NCI-H446 treated with DMSO at 0.1 percent for 48 hours (cell line): ENCODE measurements around the gene SNX9.
A peak's percentile ranks its signal among the peaks of the same experiment; 100 is the strongest.
"Not testable (repeated sequence)": the region's sequence is repeated elsewhere in the genome, so short reads cannot be mapped to it uniquely, and the experiment has no call there.

Source experiments
- DNase-seq: peaks from one replicate; lab custom pipeline; 2025; lab: John Stamatoyannopoulos, UW

SNX9 gene

DNA sequence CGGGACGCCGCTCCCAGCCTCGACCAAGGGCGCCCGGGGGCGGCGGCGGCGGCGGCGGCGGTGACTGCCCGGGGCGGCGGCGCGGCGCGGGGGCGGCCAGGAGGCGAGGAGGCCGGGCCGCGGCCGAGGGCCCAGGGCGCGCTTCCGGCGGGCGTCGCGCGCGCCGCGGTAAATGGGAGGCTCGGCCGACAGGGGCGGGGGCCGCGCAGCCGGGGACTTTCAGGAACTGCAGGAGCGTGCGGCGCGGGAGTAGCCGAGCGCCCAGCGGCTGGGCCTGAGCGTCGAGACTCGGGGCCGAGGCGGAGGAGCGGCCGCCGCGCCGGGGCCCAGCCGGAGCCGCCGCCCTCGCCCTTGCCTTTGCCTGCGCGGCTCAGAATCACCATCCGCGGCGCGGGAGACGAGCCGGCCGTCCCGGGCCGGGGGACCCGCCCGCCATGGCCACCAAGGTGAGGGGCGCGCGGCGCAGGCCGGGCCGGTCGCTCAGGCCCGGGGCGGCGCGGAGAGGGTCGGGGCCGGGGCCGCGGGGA is at the start of gene SNX9:
Gene SNX9 (plus strand): TSS at position 246 of the 527 bp plus-strand sequence. CDS start 189 bp downstream, at position 435.
- peak; percentile 26 for DNase-seq

DNA sequence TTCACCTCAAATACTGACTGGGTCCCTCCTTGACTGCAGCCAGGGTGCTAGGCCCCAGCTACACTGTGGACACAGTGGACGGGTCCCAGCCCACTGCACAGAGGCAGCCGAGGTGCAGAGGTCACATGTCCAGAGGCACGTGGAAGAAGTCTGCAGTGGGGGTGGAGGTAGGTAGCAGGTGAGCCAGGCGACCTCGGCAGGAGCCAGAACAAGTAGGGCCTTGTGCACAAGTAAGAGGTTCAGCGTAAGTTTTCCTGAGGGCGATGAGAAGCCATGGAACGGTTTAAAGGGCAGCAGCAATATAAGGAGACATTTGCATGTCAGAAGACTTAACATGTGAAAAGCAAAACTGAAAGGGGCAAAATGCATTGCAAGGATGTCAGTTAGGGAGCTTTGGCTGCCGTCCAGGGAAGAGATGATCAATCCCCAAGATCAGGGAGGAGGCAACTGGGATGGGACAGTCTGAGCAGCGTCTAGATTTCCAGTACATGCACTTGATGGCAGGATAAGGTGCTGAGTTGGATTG is 49.7 kb upstream of the SNX9 start:
- DNase-seq, result no peak

DNA sequence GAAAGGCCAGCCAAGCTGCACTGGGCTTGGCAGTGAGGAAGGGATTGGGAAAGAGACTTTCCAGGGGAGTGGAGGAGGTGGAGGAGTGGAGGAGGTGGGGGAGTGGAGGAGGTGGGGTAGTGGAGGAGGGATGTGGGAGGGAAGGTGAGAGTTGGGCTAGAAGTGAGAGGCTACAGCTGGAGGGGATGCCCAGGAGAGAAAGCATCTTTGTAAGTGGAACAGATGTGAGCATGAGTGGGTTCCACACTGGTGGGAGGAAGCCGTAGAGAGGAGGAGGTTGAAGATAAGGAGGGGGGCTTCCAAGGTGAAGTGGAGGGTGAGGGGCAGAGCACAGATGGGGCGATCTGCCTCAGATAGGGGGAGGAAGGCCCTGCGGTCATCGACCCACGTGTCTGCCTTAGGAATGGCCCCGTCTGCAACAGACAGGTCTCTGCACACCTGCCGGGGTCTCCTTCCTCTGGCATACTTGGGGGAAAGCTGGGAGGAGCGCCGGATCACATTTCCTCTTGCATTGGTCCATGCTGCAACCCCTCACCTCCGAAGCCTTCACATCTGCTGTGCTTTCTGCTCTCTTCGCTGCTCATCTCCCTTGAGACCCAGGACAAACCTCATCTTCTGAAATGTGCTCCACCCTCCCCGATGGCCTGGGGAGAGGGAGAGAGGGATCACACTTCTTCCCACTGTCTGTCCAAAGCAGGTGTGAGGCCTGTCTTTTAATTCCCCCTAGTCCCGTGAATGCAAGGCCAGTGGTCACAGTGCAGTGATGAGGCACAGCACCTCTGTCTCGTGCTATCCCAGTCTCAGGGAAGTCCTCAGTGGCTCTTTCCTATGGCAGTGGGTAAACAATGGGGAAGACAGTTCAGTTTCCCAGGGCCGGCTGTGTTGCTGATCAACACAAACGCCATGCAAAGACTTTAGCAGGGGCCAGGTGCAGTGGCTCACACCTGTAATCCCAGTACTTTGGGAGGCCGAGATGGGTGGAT is 48.6 kb upstream of the SNX9 start:
- DNase-seq, result no peak

DNA sequence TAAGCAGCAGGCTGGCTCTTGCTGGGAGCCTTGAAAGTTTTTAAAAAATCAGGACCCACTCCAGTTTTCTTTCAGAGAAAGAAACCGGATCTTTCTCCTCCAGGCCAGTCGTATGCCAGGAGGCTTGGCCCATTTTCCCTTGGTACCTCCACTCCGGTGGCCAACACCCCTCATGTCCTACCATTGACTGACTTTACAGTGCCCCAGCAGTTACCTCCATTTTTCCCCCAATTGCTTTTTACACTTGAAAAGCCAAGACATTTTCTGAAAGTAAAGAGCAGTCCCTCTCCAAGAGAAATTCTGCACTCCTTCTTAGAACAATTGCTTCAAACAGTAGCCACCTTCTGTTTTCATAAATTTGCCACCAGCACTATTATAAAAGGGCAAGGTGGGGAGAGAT is 47.7 kb upstream of the SNX9 start:
- no peak for DNase-seq

DNA sequence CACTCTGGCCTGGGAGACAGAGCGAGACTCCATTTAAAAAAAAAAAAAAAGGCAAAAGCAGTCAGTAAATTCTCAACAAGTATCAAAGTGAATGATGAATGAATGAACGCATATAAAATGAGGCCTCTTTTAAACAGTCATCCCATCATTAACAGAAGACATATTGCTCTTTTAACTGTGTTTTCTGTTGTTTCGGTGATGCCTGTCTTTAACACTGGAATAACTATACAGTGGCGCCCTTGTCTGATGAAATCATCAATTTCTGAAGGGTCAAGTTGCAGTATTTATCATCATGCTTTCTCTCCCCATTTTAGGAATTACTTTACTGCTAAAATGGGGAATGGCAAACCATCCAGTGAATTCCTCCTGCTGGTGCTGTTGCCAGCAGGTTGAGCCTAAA is 45.7 kb upstream of the SNX9 start:
- no peak for DNase-seq

DNA sequence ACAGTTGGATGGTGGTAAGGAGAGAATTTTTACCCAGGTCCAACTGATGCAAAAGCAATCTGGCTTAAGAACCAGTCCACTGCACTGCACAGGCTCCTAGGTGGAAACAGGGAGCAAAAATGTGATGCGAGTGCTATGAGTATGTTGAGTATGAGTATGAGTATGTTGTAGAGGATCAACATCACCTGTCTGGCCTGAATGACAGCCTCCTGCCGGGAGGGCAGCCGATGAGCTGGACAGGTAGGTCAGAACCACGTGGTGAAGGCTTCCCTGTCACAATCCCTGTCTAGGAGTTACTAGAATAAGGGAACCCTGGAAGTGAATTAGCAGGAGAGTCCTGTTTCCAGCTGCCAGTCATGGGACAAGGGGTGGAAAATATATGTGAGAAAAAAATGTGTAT is 44.3 kb upstream of the SNX9 start:
- no peak for DNase-seq

DNA sequence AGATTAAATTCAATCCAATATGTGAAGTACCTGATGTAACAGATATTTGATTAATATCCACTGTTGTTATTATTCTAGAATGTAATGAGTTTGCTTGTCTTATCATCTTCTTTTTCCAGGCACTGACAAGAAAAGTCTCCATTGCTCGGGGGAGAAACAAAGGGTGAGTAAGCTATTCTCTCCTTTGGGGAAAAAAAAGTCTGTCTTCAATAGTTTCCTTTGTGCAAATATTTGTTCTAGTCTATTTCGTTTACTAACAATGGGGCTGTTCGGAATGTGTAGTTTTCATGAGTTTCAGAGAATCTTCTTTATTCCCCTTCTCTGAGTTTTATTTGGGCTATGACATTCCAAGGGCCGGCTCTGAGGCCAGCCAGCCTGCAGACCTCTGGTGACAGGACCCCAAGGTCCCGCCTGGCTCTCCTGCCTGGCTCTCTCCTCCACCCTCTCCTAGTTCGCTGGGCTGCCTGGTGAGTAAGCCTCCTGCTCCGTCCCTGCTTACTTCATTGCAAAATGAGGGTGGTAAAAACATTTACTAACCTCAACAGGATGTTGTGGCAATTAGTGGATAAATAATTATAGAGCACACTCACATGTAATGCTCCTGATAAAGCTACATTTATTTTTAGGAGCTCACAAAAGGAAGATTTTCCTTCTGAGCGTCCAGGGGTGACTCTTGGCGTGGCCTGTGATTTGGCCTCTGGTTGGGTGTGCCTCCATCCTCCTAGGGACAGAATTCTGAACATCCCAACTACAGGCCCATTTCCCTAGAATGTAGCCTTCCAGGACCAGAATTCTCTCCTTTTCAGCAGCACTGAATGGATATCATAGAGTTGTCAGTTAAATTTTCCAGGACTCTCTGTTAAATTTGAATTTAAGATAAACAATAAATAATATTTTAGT is 43.1 kb upstream of the SNX9 start:
- no peak for DNase-seq

DNA sequence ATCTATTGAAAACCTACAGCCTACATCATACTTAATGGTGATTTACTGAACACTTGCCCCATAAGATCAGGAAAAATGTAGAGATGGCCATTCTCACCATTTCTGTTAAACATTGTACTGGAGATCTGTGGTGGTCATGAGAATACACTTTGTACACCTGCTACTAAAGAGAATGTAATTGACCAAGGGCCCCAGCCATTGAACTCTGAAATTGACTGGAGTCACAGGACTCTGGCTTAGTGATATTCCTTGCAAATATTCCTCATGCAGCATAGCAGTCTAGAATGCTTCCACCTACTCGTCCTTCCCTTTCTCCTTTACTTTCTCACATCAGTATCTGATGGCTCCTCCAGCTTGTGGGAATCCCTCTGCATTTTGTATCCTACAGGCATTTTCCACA is 37.4 kb upstream of the SNX9 start:
- DNase-seq, result no peak

DNA sequence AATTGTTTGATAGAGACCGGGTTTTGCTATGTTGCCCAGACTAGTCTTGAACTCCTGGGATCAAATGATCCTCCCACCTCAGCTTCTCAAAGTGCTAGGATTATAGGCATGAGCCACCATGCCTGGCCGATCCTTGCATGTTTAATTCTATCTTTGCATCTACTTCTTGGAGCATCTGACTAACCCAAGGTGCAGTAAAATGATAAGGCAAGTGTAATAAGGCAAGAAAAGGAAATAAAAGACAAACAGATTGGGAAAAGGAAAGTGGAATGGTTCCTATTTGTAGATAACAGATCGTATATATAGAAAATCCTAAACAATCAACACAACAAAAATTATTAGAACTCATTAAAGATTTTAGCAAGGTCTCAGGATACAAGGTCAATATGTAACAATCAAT is 36.8 kb upstream of the SNX9 start:
- no peak for DNase-seq

DNA sequence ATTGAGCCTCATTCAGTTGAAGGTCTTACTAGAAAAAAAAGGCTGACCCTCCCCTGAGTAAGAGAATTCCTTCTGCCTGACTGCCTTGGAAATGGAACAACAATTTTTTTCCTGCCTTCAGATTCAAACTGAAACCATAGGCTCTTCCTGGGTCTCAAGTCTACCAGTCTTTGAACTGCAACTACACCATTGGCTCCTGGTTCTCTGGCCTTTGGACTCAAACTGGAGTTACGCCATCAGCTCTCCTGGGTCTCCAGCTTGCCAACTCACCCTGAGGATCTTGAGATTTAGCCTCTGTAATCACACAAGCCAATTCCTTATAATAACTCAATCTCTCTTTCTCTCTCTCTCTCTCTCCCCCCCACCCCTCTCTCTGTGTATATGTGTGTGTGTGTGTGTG is 36.0 kb upstream of the SNX9 start:
- DNase-seq, result no peak

DNA sequence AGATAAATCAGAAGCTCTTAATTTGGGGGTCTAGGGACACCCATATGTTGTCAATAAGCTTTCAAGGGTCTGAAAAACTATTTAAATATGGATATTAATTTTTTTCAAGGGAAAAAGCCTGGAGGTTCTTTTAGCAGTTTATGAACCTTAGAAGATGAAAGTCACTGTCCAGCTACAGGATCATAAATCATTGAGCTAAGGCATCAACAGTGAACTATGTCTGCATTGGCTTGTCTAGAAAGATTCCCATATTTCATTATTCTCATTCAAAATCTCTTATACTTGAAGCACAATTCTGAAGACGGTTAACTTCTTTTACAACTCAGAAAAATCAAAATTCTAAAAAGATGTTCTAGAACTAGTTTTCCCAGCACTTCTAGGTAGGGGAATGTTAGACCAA is 34.9 kb upstream of the SNX9 start:
- no peak for DNase-seq

DNA sequence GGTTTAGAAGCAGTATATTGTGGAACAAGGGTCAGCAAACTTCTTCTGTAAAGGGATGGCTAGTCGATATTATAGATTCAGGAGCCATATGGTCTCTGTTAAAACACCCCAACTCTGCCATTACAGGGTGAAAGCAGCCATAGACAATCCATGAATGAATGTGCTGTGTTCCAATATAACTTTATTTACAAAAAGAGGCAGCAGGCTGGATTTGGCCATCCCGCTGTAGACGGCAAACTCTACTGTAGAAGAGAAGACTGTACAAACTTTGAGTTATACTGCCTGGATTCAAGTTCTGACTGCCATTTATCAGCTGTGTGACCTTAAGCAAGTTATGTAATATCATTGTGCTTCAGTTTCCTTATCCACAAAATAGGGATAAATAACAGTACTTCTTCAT is 33.7 kb upstream of the SNX9 start:
- no peak for DNase-seq

DNA sequence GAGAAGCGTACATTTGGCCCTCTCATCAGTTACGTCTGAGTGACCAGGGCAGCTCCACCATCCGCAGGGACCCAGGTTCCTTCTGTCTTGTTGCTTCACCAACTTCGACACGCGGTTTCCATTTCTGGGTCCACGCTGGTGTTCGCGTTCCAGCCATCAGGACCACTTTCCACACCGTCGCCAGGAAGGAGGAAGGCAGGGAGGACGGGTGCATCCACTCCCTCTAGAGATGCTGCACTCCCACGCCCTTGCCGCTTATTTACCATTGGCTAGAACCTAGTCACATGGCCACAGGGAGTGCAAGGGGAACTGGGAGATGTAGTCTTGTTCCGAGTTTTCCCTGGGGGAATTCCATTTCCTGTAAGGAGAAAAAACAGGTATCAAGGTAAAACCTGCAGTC is 33.2 kb upstream of the SNX9 start:
- DNase-seq, result no peak

DNA sequence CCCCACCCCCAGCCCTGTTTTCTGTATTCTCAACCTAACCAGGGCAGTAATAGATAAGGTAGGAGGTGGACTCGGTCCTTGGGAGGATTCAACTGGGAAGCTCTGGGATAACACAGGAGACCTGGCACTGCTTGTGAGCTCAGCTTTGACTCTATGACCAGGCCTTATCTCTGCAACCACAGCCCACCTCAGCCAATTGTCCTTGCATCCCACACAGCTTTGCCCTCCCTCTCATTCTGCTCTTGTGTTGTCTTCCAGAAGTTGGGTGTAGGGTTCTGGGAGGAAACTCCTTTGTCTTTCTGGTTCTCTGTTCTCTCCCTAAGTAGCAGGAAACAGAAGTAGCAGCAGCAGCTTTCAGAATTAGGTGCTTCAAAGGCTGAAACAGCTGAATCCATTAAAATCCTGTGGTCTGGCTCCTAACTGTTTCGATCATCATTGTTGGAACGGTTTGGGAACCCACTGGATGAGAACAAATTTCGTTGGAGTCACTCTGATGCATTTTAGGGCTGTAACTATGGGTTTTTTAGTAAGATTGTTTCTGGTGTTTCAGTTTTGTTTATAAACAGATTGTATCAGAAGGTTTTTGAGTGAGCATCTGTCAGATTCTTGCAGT is 32.4 kb upstream of the SNX9 start:
- DNase-seq, result no peak

DNA sequence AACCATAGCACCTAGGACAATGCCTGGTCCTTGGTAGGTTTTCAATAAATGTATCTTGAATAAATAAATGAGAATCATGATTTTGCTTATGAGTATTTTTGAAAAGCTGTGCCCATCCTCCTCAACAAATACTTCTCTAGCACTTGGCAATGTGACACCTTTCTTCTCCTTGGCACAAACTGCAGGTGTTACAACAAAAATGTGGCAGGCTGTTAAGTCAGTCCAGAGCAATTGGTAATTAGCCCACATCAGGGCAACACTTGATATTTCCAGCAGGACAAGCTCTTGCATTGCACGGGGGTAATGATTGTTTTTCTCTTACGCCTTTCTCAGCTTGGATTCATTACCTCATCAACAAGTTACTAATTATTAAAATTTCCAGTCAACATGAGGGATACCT is 31.6 kb upstream of the SNX9 start:
- DNase-seq, result no peak

DNA sequence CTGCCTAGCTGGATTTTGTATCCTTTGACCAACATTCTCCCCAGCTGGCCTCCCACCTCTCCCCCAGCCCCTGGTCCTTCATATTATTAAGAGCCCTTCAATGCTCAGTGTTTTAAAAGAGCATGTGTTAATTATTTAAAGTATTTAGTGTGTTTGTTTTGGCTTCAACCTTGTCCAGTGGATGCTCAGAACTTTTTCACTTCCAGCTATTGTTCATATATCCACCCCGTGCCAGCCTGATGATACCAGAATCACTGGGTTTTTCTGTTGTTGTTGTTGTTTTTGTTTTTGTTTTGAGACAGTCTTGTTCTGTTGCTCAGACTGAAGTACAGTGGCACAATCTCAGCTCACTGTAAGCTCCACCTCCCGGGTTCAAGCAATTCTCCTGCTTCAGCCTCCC is 30.4 kb upstream of the SNX9 start:
- no peak for DNase-seq

DNA sequence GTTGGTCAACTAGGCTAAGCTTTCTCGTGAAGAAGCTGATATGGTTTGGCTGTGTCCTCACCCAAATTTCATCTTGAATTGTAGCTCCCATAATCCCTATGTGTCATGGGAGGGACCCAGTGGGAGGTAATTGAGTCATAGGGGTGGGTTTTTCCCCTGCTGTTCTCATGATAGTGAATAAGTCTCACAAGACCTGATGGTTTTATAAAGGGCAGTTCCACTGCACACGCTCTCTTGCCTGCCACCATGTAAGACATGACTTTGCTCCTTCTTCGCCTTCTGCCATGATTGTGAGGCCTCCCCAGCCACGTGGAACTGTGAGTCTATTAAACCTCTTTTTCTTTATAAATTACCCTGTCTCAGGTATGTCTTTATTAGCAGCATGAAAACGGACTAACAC is 29.0 kb upstream of the SNX9 start:
- DNase-seq, result not testable (repeated sequence)

DNA sequence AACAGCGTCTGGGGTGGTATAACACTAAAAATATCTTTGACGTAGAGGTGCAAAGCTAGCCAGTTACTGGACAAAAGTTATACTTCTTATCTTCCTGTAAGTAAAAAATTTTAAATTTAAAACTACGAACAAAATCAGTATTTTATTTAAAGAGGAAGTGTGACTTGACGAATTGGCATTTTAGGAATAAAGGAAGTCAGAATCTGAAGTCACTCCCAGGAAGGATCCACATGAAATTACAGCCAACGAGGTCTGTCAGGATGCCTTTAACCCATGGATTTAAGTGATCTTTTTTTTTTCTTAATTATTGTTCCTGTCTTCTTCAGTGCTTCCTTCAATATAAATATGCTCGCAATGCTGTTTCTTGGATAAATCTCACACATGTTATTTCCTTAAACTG is 27.2 kb upstream of the SNX9 start:
- no peak for DNase-seq

DNA sequence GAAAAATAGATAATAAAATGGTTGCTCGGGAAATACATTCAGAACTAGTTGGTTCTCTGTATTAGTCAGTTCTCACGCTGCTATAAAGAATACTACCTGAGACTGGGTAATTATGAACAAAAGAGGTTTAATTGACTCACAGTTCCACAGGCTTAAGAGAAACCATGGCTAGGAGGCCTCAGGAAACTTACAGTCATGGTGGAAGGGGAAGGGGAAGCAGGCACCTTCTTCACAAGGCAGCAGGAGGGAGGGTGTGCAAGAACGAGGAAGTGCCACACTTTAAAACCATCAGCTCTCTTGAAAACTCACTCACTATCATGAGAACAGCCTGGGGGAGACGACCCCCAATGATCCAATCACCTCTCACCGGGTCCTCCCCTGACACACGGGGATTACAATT is 24.2 kb upstream of the SNX9 start:
- no peak for DNase-seq

DNA sequence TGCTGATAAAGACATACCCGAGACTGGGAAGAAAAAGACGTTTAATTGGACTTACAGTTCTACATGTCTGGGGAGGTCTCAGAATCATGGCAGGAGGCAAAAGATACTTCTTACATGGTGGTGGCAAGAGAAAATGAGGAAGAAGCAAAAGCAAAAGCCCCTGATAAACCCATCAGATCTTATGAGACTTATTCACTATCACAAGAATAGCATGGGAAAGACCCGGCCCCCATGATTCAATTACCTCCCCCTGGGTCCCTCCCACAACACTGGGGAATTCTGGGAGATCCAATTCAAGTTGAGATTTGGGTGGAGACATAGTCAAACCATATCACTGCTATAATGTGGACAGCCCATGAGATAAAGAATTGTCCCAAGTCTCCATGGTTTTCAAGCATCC is 23.5 kb upstream of the SNX9 start:
- DNase-seq, result not testable (repeated sequence)

DNA sequence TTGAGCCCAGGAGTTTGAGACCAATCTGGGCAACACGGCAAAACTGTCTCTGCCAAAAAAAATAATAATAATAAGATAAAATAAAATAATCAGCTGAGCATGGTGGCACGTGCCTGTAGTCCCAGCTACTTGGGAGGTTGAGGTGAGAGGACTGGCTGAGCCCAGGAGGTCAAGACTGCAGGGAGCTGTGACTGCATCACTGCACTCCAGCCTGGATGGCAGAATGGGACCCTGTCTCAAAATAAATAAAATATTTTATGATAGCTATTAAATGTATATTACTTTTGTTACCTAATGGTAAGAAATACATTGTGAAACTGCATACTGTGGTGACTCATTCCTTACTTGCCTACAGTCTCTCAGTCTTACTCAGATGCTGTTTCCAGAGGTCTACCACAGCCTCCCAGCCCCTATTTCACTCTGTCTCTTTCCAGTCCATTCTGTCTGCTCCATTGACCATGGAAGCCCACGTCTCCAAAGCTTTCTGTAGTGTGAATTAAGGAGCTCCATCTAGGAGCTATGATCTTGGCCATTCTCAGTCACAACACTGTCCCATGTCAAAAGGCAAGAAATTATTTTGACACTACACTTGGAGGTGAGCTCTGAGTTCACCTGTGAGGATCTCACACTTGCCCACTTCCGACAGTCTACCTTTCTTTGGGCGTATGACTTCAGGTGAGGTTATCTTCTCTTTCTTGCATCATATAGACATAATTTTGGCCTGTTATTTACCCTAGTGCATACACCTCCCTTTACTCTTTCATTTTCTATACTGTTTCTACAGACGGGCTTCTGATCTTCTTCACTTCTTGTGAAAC is 22.4 kb upstream of the SNX9 start:
- DNase-seq, result no peak
